MM.1S (cell line): ENCODE measurements around the gene RBM28.

Experiments used
- DNase-seq: peaks from one replicate; pipeline ENCODE4 v3.0.0-alpha.2; 2015
- H2AFZ ChIP-seq: fragments of 300-600 bp; sonication (generic); 2 replicates; pipeline ENCODE4 v1.6.0; 2016; ENCODE audit warnings: antibody characterized with exemption, low read length
- H3F3A ChIP-seq: fragments of 300-600 bp; sonication (generic); 2 replicates; pipeline ENCODE4 v1.6.1; 2016; ENCODE audit warnings: mild to moderate bottlenecking, antibody characterized with exemption, low read length, moderate library complexity, mixed read lengths; ENCODE audit not compliant: insufficient read depth
- H3K27ac ChIP-seq: fragments of 300-600 bp; sonication (generic); 2 replicates; pipeline ENCODE4 v1.5.1; 2016; ENCODE audit warnings: mild to moderate bottlenecking, low read length
- H3K27me3 ChIP-seq: fragments of 300-600 bp; sonication (generic); replicated peaks from 2 replicates; pipeline ENCODE4 v1.6.0; 2016; ENCODE audit warnings: low read length; ENCODE audit not compliant: insufficient read depth
- H3K36me3 ChIP-seq: fragments of 300-600 bp; sonication (generic); replicated peaks from 2 replicates; pipeline ENCODE4 v1.6.1; 2016; ENCODE audit warnings: mild to moderate bottlenecking, low read length, mixed read lengths; ENCODE audit not compliant: insufficient read depth
- H3K4me1 ChIP-seq: fragments of 300-600 bp; sonication (generic); 2 replicates; pipeline ENCODE4 v1.6.1; 2016; ENCODE audit warnings: low read length, mixed read lengths
- H3K4me2 ChIP-seq: fragments of 300-600 bp; sonication (generic); 2 replicates; pipeline ENCODE4 v1.6.0; 2016; ENCODE audit warnings: low read depth, low read length
- H3K4me3 ChIP-seq: fragments of 300-600 bp; sonication (generic); 2 replicates; pipeline ENCODE4 v1.5.1; 2016; ENCODE audit warnings: low read length, mixed read lengths
- H3K79me2 ChIP-seq: fragments of 300-600 bp; sonication (generic); 2 replicates; pipeline ENCODE4 v1.6.1; 2016; ENCODE audit warnings: mixed run types, low read length, mixed read lengths
- H3K9ac ChIP-seq: fragments of 300-600 bp; sonication (generic); 2 replicates; pipeline ENCODE4 v1.6.1; 2016; ENCODE audit warnings: low read length, mixed read lengths
- H3K9me2 ChIP-seq: fragments of 300-600 bp; sonication (generic); replicated peaks from 2 replicates; pipeline ENCODE4 v1.6.1; 2016; ENCODE audit warnings: mild to moderate bottlenecking, low read length, mixed read lengths; ENCODE audit not compliant: insufficient read depth
- H3K9me3 ChIP-seq: fragments of 300-600 bp; sonication (generic); replicated peaks from 2 replicates; pipeline ENCODE4 v1.6.1; 2016; ENCODE audit warnings: mild to moderate bottlenecking, low read length, mixed read lengths; ENCODE audit not compliant: insufficient read depth
- H4K20me1 ChIP-seq: fragments of 300-600 bp; sonication (generic); 2 replicates; pipeline ENCODE4 v1.6.1; 2016; ENCODE audit warnings: mild to moderate bottlenecking, low read length, moderate library complexity, mixed read lengths; ENCODE audit not compliant: insufficient read depth
- EZH2 ChIP-seq: fragments of 300-600 bp; sonication (generic); optimal IDR thresholded peaks from 2 replicates; pipeline ENCODE3; 2017; ENCODE audit warnings: low read depth, mild to moderate bottlenecking, antibody characterized with exemption, low read length, mixed read lengths
- EZH2phosphoT487 ChIP-seq: fragments of 300-600 bp; sonication (generic); IDR thresholded peaks from 2 replicates; pipeline ENCODE4 v1.6.1; 2018; ENCODE audit warnings: antibody characterized with exemption, low read length
- TF ChIP-seq, protein P1 (sequence below): fragments of 300-600 bp; sonication (generic); IDR thresholded peaks from 2 replicates; pipeline ENCODE4 v1.5.1; 2016; ENCODE audit warnings: antibody characterized with exemption, low read length, mixed read lengths

RBM28 gene

DNA sequence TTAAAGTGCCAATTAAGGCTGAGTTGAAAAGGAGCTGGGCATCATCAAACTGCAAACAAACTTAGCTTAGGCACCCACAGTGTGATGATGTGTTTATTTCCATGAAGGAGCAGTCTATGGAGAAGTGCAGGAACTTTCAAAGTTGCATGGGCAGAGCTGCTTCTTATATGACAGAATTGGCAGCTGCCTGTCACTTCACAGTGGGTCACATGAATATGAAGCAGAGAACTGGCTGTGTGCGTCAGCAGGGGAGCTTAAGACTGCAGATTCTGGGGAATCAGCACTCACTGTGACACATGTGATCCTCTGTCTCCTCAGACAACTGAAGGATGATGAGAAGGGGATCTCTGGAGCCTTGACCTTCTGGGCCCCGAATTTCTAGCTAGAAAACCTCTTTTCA is 36.6 kb downstream of the RBM28 start:
- peaks cover 5% of the 10 kb centered on the region; the same call in 1 of the 2 replicates for H3K36me3 ChIP-seq
- TF ChIP-seq, protein P1, sequence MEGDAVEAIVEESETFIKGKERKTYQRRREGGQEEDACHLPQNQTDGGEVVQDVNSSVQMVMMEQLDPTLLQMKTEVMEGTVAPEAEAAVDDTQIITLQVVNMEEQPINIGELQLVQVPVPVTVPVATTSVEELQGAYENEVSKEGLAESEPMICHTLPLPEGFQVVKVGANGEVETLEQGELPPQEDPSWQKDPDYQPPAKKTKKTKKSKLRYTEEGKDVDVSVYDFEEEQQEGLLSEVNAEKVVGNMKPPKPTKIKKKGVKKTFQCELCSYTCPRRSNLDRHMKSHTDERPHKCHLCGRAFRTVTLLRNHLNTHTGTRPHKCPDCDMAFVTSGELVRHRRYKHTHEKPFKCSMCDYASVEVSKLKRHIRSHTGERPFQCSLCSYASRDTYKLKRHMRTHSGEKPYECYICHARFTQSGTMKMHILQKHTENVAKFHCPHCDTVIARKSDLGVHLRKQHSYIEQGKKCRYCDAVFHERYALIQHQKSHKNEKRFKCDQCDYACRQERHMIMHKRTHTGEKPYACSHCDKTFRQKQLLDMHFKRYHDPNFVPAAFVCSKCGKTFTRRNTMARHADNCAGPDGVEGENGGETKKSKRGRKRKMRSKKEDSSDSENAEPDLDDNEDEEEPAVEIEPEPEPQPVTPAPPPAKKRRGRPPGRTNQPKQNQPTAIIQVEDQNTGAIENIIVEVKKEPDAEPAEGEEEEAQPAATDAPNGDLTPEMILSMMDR: no peak
- TF ChIP-seq EZH2: no peak
- TF ChIP-seq EZH2phosphoT487: no peak
- no peaks in the 10 kb centered on the region for H3K4me1 ChIP-seq
- no peak for DNase-seq
- H3K4me2 ChIP-seq: no peak overlapping the region
- no peak overlapping the region for H3K4me3 ChIP-seq
- no peaks in the 10 kb centered on the region for H3K9me2 ChIP-seq
- no peaks in the 10 kb centered on the region for H3K79me2 ChIP-seq
- no peaks in the 10 kb centered on the region for H4K20me1 ChIP-seq
- H2AFZ ChIP-seq: no peak overlapping the region
- H3K9ac ChIP-seq: no peak overlapping the region
- H3K9me3 ChIP-seq: no peaks in the 10 kb centered on the region
- no peaks in the 10 kb centered on the region for H3K27me3 ChIP-seq
- H3K27ac ChIP-seq: no peak overlapping the region
- H3F3A ChIP-seq: no peaks in the 10 kb centered on the region

DNA sequence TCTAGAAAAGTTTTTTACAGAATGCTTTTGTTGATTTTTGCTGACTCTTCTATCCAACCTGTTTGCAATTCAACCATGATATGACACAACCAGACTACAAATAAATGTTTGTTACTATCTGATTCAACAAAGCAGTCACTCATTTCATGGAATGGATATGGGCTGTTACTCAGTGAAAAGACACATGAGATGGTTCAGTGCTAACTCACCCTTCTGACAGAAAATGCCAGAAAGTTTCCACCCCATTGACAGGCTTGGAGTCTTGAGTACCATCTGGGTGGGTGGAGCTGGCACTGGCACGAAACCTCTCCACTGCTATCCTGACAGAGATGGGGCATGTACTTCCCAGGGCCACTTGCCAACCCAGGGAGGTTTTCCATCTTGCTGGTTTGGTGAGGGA is 39.5 kb downstream of the RBM28 start:
- TF ChIP-seq EZH2phosphoT487 (no peak), EZH2 (no peak)
- TF ChIP-seq, protein P1: no peak
- no peaks in the 10 kb centered on the region for H3K79me2 ChIP-seq
- H3K9me3 ChIP-seq: no peaks in the 10 kb centered on the region
- no peaks in the 10 kb centered on the region for H3K27me3 ChIP-seq
- H3K4me3 ChIP-seq: no peak overlapping the region
- H3F3A ChIP-seq: no peaks in the 10 kb centered on the region
- no peak for DNase-seq
- no peaks in the 10 kb centered on the region for H4K20me1 ChIP-seq
- H3K9ac ChIP-seq: no peak overlapping the region
- H2AFZ ChIP-seq: no peak overlapping the region
- H3K27ac ChIP-seq: no peak overlapping the region
- no peaks in the 10 kb centered on the region for H3K4me1 ChIP-seq
- no peaks in the 10 kb centered on the region for H3K36me3 ChIP-seq
- H3K9me2 ChIP-seq: no peaks in the 10 kb centered on the region
- H3K4me2 ChIP-seq: no peak overlapping the region

DNA sequence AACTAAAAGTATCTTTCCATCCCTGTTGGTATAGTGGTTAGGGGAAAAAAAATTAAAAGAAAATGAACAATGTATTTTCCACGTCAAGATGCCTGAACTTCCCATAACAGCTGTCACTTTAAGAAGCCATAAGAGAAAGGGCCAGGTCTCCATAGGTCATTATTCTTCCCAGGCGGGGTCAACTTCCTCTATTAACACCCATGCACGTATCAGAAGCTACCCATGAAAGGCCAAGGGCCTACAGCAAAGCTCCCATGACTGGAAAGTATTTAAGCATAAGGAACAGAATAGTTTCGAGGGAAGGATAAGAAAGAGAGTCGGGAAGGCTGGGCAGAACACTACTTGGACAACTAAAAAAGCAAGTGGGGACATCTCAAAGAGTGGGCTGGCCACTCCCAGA is 40.1 kb downstream of the RBM28 start:
- Histone ChIP-seq H4K20me1 (no peaks in the 10 kb centered on the region), H3K9me2 (no peaks in the 10 kb centered on the region), H3K79me2 (no peaks in the 10 kb centered on the region), H3K4me2 (no peak overlapping the region), H3K9ac (no peak overlapping the region), H3K4me1 (no peaks in the 10 kb centered on the region), H3K36me3 (no peaks in the 10 kb centered on the region), H3K27me3 (no peaks in the 10 kb centered on the region), H3K27ac (no peak overlapping the region), H3K4me3 (no peak overlapping the region), H2AFZ (no peak overlapping the region), H3K9me3 (no peaks in the 10 kb centered on the region), H3F3A (no peaks in the 10 kb centered on the region)
- DNase-seq: no peak
- no peak for TF ChIP-seq EZH2phosphoT487
- no peak for TF ChIP-seq EZH2
- TF ChIP-seq, protein P1: no peak
